ENCODE measurements around the gene ZNF462.

ZNF462 gene

DNA sequence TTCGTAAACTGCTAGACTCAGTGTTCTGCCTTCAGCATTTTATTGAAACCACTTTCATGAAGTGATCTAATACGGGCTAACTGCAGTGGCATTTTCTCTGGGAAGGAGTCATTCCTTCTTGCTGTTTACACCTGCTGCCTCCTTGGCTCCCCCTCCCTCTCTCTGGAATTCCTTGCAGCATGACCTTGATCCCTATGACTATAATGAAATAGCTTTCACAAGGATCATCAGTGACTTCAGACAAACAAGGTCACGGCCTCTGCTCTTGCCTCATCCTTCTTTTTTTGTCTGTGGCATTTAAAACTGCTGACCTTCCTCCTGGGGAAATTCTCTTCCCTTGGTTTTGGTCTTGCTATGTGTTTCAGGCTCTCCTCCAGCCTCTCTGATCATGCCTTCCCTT, 90.2 kb downstream of the ZNF462 start:
- no peak for DNase-seq (ENCODE audit: low read depth)
- TF ChIP-seq, protein P1, sequence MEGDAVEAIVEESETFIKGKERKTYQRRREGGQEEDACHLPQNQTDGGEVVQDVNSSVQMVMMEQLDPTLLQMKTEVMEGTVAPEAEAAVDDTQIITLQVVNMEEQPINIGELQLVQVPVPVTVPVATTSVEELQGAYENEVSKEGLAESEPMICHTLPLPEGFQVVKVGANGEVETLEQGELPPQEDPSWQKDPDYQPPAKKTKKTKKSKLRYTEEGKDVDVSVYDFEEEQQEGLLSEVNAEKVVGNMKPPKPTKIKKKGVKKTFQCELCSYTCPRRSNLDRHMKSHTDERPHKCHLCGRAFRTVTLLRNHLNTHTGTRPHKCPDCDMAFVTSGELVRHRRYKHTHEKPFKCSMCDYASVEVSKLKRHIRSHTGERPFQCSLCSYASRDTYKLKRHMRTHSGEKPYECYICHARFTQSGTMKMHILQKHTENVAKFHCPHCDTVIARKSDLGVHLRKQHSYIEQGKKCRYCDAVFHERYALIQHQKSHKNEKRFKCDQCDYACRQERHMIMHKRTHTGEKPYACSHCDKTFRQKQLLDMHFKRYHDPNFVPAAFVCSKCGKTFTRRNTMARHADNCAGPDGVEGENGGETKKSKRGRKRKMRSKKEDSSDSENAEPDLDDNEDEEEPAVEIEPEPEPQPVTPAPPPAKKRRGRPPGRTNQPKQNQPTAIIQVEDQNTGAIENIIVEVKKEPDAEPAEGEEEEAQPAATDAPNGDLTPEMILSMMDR (IDR thresholded peaks at IDR 0.05; ENCODE audit: control insufficient read depth, insufficient read depth, low read depth, low read length, missing control alignments) = no peak
- H3K4me3 ChIP-seq (ENCODE audit: control insufficient read depth, low read depth, low read length) = no peak overlapping the region

DNA sequence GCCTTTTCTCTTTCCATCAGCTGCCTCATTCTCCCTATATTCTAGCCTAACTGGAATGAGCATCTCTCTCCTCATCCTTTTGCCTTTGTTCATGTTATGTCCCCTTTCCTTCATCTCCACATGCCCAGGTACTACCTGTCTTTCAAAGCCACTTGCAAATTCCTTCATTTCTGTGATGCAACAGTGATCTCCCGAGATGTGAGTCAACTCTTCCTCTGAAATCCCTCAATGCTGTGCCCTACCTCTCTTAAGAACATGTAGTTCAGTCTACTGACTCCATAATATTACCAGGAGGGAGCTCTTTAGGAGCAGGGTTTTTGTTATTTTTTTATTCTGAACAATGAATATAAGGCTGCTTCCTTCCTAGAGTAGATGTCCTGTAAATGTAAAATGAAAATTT, 91.6 kb downstream of the ZNF462 start:
- no peak overlapping the region for H3K4me3 ChIP-seq (ENCODE audit: control insufficient read depth, low read depth, low read length)
- no peak for DNase-seq (ENCODE audit: low read depth)
- TF ChIP-seq, protein P1 (IDR thresholded peaks at IDR 0.05; ENCODE audit: control insufficient read depth, insufficient read depth, low read depth, low read length, missing control alignments) = no peak

DNA sequence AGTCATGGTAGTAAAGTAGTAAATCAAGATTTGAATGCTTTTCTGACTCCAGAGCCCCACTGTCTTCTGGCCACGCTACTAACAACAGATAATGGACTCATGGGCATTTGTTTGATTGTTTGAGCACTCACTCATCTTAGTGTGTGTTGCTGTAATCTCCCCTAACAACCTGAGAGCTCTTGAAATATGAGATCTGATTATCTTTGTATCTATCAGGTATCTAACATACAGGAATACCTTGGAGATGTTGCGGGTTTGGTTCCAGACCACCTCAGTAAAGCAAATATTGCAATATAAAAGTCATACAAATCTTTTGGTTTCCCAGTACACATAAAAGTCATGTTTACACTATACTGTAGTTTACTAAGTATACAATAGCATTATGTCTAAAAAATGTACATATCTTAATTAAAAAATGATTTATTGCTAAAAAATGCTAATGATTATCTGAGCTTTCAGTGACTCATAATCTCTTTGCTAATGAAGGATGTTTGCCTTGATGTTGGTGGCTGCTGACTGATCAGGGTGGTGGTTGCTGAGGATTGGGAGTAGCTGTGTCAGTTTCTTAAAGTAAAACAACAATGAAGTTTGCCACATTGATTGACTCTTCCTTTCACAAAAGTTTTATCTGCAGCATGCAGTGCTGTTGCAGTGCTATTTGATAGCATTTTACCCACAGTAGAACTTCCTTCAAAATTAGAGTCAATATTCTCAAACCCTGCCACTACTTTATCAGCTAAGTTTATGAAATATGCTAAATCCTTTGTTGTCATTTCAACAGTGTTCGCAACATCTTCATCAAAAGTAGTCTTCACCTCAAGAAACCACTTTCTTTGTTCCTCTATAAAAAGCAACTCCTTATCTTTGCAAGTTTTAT, 92.2 kb downstream of the ZNF462 start:
- no peak for DNase-seq (ENCODE audit: low read depth)
- H3K4me3 ChIP-seq (ENCODE audit: control insufficient read depth, low read depth, low read length) = no peak overlapping the region
- TF ChIP-seq, protein P1 (IDR thresholded peaks at IDR 0.05; ENCODE audit: control insufficient read depth, insufficient read depth, low read depth, low read length, missing control alignments) = no peak

DNA sequence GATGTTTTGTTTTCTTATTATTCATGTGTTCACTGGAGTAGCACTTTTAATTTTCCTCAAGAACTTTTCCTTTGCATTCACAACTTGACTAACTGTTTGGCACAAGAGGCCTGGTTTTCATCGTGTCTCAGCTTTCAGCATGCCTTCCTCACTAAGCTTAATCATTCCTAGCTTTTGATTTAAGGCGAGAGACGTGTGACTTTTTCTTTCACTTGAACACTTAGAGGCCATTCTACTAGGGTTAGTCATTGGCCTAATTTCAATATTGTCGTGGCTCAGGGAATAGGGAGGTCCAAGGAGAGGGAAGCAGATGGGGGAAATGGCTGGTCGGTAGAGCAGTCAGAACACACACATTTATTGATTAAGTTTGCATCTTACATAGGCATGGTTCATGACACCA, 94.0 kb downstream of the ZNF462 start:
- no peak for DNase-seq (ENCODE audit: low read depth)
- TF ChIP-seq, protein P1 (IDR thresholded peaks at IDR 0.05; ENCODE audit: control insufficient read depth, insufficient read depth, low read depth, low read length, missing control alignments) = no peak
- H3K4me3 ChIP-seq (ENCODE audit: control insufficient read depth, low read depth, low read length) = no peak overlapping the region

DNA sequence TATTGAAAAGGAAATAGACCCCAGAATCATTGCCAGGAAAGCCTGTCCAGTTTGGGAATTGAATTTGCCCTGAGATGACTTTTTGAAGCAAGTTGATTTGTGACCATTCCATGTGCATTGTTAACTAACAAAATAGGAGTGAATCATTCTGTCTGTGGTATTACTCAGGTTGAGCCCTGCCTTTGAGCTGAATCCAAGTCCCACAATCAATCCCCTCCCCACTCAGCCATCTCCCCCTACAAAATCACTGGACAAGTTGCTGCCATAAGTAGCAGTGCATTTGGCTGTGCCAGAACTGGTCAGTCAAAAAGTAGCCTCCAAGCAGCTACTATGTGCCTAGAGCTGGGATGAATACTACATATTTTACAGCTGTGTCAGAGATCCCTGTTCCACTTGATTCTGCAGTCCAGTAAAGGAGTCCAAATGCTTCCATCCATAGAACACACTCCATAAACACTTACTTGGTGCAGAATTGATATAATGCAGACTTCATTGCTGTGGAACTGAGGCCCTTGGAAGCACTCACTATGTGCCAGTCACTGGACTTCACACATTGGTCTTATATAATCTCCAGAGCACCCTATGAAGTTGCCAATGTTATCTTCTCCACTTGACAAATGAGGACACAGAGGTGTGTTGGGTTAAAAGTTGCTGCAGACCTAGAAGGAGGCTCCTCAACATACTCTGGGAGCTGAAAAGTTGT, 96.1 kb downstream of the ZNF462 start:
- H3K4me3 ChIP-seq (ENCODE audit: control insufficient read depth, low read depth, low read length) = no peak overlapping the region
- no peak for DNase-seq (ENCODE audit: low read depth)
- TF ChIP-seq, protein P1 (IDR thresholded peaks at IDR 0.05; ENCODE audit: control insufficient read depth, insufficient read depth, low read depth, low read length, missing control alignments) = no peak

DNA sequence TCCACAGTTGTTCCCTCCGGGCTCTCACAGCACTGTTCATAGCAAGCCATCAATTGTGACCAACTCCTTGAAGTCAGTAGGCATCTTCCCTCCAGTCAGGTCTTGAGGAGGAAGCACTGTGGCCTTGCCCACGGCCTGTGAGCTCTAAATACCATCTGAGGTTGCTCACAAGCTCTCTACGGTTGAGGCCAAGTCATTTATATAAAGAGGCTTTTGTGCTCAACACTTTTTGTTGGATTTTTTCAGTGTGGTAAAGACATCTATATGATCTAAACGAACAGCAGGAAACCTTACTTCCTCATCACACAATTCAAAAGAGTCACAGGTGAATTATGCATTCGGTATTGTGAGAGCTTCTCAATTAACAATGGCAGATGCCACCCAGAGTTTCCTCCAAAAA, 97.3 kb downstream of the ZNF462 start:
- no peak overlapping the region for H3K4me3 ChIP-seq (ENCODE audit: control insufficient read depth, low read depth, low read length)
- no peak for DNase-seq (ENCODE audit: low read depth)
- TF ChIP-seq, protein P1 (IDR thresholded peaks at IDR 0.05; ENCODE audit: control insufficient read depth, insufficient read depth, low read depth, low read length, missing control alignments) = no peak

All from AG09309 (cell line).